Osteoblast (primary cell): Measurements from ENCODE around the gene ABHD1. TPM values are rescaled to one million over a fixed set of nuclear protein-coding genes. Genes with fewer than 3 reads are reported as not detected.

Experiments used
- DNase-seq: peaks from one replicate; pipeline ENCODE4 v3.0.0; 2011; ENCODE audit warnings: low spot score, mixed read lengths; ENCODE audit not compliant: insufficient read length; ENCODE audit errors: missing footprints
- H2AFZ ChIP-seq: 2 replicates; pipeline ENCODE4 v1.6.0; 2011; ENCODE audit warnings: mild to moderate bottlenecking, low read length
- H3K27ac ChIP-seq: 2 replicates; pipeline ENCODE4 v1.5.1; 2011; ENCODE audit warnings: mild to moderate bottlenecking, low read depth, low read length, moderate library complexity
- H3K27me3 ChIP-seq: 2 replicates; pipeline ENCODE4 v1.6.0; 2012; ENCODE audit warnings: mild to moderate bottlenecking, control low read depth, inconsistent platforms, low read length, moderate library complexity; ENCODE audit not compliant: insufficient read depth
- H3K36me3 ChIP-seq: 2 replicates; pipeline ENCODE4 v1.5.1; 2011; ENCODE audit warnings: mild to moderate bottlenecking, low read length, control low read depth, moderate library complexity; ENCODE audit not compliant: insufficient read depth
- H3K4me1 ChIP-seq: 2 replicates; pipeline ENCODE4 v1.5.1; 2011; ENCODE audit warnings: mild to moderate bottlenecking, low read length, control low read depth, moderate library complexity; ENCODE audit not compliant: insufficient read depth
- H3K4me2 ChIP-seq: 2 replicates; pipeline ENCODE4 v1.6.0; 2011; ENCODE audit warnings: mild to moderate bottlenecking, low read length; ENCODE audit not compliant: insufficient read depth
- H3K4me3 ChIP-seq: fragments of 200-600 bp; sonication (generic); 3 replicates; pipeline ENCODE4 v1.5.1; 2012; ENCODE audit warnings: mild to moderate bottlenecking, low read length, inconsistent platforms; ENCODE audit not compliant: insufficient read depth
- H3K79me2 ChIP-seq: 2 replicates; pipeline ENCODE4 v1.6.0; 2012; ENCODE audit warnings: mild to moderate bottlenecking, low read length, control low read depth, inconsistent platforms; ENCODE audit not compliant: insufficient read depth
- H3K9me3 ChIP-seq: 2 replicates; pipeline ENCODE4 v1.5.1; 2011; ENCODE audit warnings: low read depth, low read length, control low read depth
- H4K20me1 ChIP-seq: 2 replicates; pipeline ENCODE4 v1.6.0; 2012; ENCODE audit warnings: mild to moderate bottlenecking, low read length, control low read depth; ENCODE audit not compliant: insufficient read depth
- CTCF ChIP-seq: IDR thresholded peaks from 2 replicates; pipeline ENCODE4 v1.5.1; 2011; ENCODE audit warnings: mild to moderate bottlenecking, low read depth, low read length, moderate library complexity; ENCODE audit errors: extremely low read depth
- total RNA-seq: library from RNA; depleted of rRNA; stranded (reverse); fragments of >200 nt; gene quantifications from 2 replicates; pipeline ENCODE4 v1.2.3, GENCODE V29; 2012

The ABHD1 gene
- total RNA-seq, 1 donor = under 0.01 TPM

GRCh38 chr2:27121906-27122305 is 1.7 kb upstream of the ABHD1 start:
- H3K79me2 ChIP-seq = no peaks in the 10 kb centered on the region
- no peak overlapping the region for H2AFZ ChIP-seq
- H3K36me3 ChIP-seq = no peaks in the 10 kb centered on the region
- no peak for DNase-seq
- H3K27me3 ChIP-seq = peaks cover 40% of the 10 kb centered on the region
- H3K27ac ChIP-seq = no peak overlapping the region
- H3K4me1 ChIP-seq = peaks cover 3% of the 10 kb centered on the region
- no peaks in the 10 kb centered on the region for H3K9me3 ChIP-seq
- H3K4me2 ChIP-seq = no peak overlapping the region
- TF ChIP-seq CTCF = no peak
- H3K4me3 ChIP-seq = no peak overlapping the region
- no peaks in the 10 kb centered on the region for H4K20me1 ChIP-seq

- H2AFZ ChIP-seq = no peak overlapping the region
- H3K27ac ChIP-seq = no peak overlapping the region
- DNase-seq = no peak
- no peaks in the 10 kb centered on the region for H3K36me3 ChIP-seq
- no peak overlapping the region for H3K4me2 ChIP-seq
- no peaks in the 10 kb centered on the region for H4K20me1 ChIP-seq
- H3K4me3 ChIP-seq = no peak overlapping the region
- H3K4me1 ChIP-seq = peaks cover 3% of the 10 kb centered on the region
- H3K9me3 ChIP-seq = no peaks in the 10 kb centered on the region
- H3K27me3 ChIP-seq = peaks cover 40% of the 10 kb centered on the region
- H3K79me2 ChIP-seq = no peaks in the 10 kb centered on the region
- no peak for TF ChIP-seq CTCF
These were observed 824 bp upstream of the ABHD1 start for GRCh38 chr2:27122791-27123190.

- no peak overlapping the region for H3K27ac ChIP-seq
- TF ChIP-seq CTCF = no peak
- H3K79me2 ChIP-seq = no peaks in the 10 kb centered on the region
- H3K4me2 ChIP-seq = no peak overlapping the region
- H3K36me3 ChIP-seq = peaks cover 9% of the 10 kb centered on the region
- H2AFZ ChIP-seq = no peak overlapping the region
- peaks cover 23% of the 10 kb centered on the region for H3K27me3 ChIP-seq
- no peaks in the 10 kb centered on the region for H4K20me1 ChIP-seq
- no peaks in the 10 kb centered on the region for H3K9me3 ChIP-seq
- H3K4me1 ChIP-seq = peaks cover 3% of the 10 kb centered on the region
- H3K4me3 ChIP-seq = no peak overlapping the region
- no peak for DNase-seq
These were observed 1.5 kb downstream of the ABHD1 start for GRCh38 chr2:27125104-27125503.

- H3K36me3 ChIP-seq = peaks cover 19% of the 10 kb centered on the region
- no peaks in the 10 kb centered on the region for H3K9me3 ChIP-seq
- TF ChIP-seq CTCF = no peak
- H3K4me3 ChIP-seq = no peak overlapping the region
- peaks cover 13% of the 10 kb centered on the region for H3K27me3 ChIP-seq
- H3K4me2 ChIP-seq = no peak overlapping the region
- no peak overlapping the region for H3K27ac ChIP-seq
- DNase-seq = no peak
- no peak overlapping the region for H2AFZ ChIP-seq
- H3K79me2 ChIP-seq = no peaks in the 10 kb centered on the region
- peaks cover under 1% of the 10 kb centered on the region for H4K20me1 ChIP-seq
- peaks cover 3% of the 10 kb centered on the region for H3K4me1 ChIP-seq
These were observed 2.7 kb downstream of the ABHD1 start for GRCh38 chr2:27126252-27126710.
